GM21367 (cell line): ENCODE results near the gene LRRC40.
"Not testable (repeated sequence)": the region's sequence is repeated elsewhere in the genome, so short reads cannot be mapped to it uniquely, and the experiment has no call there.

Source experiments
- ATAC-seq: cut with Tn5 transposase; IDR thresholded peaks from one replicate; pipeline ENCODE4 v1.9.1; 2021; ENCODE audit not compliant: unreplicated experiment

Gene LRRC40

GRCh38 chr1:70205434-70206118 is at the start of gene LRRC40:
LRRC40 (minus strand) TSS chr1:70205579; CDS start chr1:70205540, 39 bp downstream.
- ATAC-seq, result peak; percentile 84

- no peak for ATAC-seq
These were observed 43.4 kb upstream of the LRRC40 start for GRCh38 chr1:70248729-70249128.

GRCh38 chr1:70247768-70248167 is 42.4 kb upstream of the LRRC40 start:
- ATAC-seq, result no peak

GRCh38 chr1:70247122-70247521 is 41.7 kb upstream of the LRRC40 start:
- no peak for ATAC-seq

- ATAC-seq, result no peak
These were observed 34.6 kb upstream of the LRRC40 start for GRCh38 chr1:70239940-70240339.

GRCh38 chr1:70234733-70235132 is 29.4 kb upstream of the LRRC40 start:
- no peak for ATAC-seq

GRCh38 chr1:70231475-70231874 is 26.1 kb upstream of the LRRC40 start:
- ATAC-seq, result no peak

GRCh38 chr1:70228670-70229069 is 23.3 kb upstream of the LRRC40 start:
- ATAC-seq, result no peak

GRCh38 chr1:70227439-70227838 is 22.1 kb upstream of the LRRC40 start:
- ATAC-seq, result no peak

- ATAC-seq, result no peak
These were observed 19.6 kb upstream of the LRRC40 start for GRCh38 chr1:70224954-70225353.

- no peak for ATAC-seq
These were observed 17.4 kb upstream of the LRRC40 start for GRCh38 chr1:70222716-70223235.

GRCh38 chr1:70221238-70222121 is 16.1 kb upstream of the LRRC40 start, which contains the start of gene SRSF11:
SRSF11 (plus strand) TSS chr1:70221380; CDS start chr1:70221637, 257 bp downstream.
- peak; percentile 82 for ATAC-seq

GRCh38 chr1:70220517-70221237 is 15.3 kb upstream of the LRRC40 start:
- ATAC-seq, result peak; percentile 6

GRCh38 chr1:70220015-70220414 is 14.6 kb upstream of the LRRC40 start:
- no peak for ATAC-seq

- ATAC-seq, result no peak
These were observed 6.2 kb upstream of the LRRC40 start for GRCh38 chr1:70211541-70211940.

GRCh38 chr1:70210820-70211219 is 5.4 kb upstream of the LRRC40 start:
- ATAC-seq, result no peak

GRCh38 chr1:70208292-70208691 is 2.9 kb upstream of the LRRC40 start:
- ATAC-seq, result no peak

GRCh38 chr1:70207492-70207891 is 2.1 kb upstream of the LRRC40 start:
- ATAC-seq, result no peak

- not testable (repeated sequence) for ATAC-seq
These were observed 1.5 kb upstream of the LRRC40 start for GRCh38 chr1:70206833-70207232.

GRCh38 chr1:70205071-70205433 is 327 bp downstream of the LRRC40 start:
- peak; percentile 31 for ATAC-seq

GRCh38 chr1:70204600-70204999 is 779 bp downstream of the LRRC40 start:
- ATAC-seq, result no peak
